Measurements from ENCODE around the gene AGAP1.

Gene AGAP1

GRCh38 chr2:235670974-235671787 lies 177.3 kb downstream of the AGAP1 start:
- H3K27ac ChIP-seq = no peak overlapping the region
- TF ChIP-seq CTCF (IDR thresholded peaks at IDR 0.05; ENCODE audit: low read depth, low read length, missing control alignments) = no peak
- no peak for DNase-seq
- H3K36me3 ChIP-seq (replicated peaks) = no peaks in the 10 kb centered on the region
- in situ Hi-C loops (cut with HindIII; ENCODE audit: low pct_ligation_motif_present, low sequenced_read_pairs) = no loop called here
- no peaks in the 10 kb centered on the region for H3K27me3 ChIP-seq (replicated peaks)
- no peak overlapping the region for H3K4me3 ChIP-seq (ENCODE audit: low read depth, low read length)

- H3K36me3 ChIP-seq (replicated peaks) = no peaks in the 10 kb centered on the region
- DNase-seq = no peak
- in situ Hi-C loops (cut with HindIII; ENCODE audit: low pct_ligation_motif_present, low sequenced_read_pairs) = no loop called here
- H3K4me3 ChIP-seq (ENCODE audit: low read depth, low read length) = no peak overlapping the region
- H3K27ac ChIP-seq = no peak overlapping the region
- no peak for TF ChIP-seq CTCF (IDR thresholded peaks at IDR 0.05; ENCODE audit: low read depth, low read length, missing control alignments)
- H3K27me3 ChIP-seq (replicated peaks) = no peaks in the 10 kb centered on the region
Measured at GRCh38 chr2:235672720-235673119, 178.9 kb downstream of the AGAP1 start.

GRCh38 chr2:235674146-235674545 lies 180.3 kb downstream of the AGAP1 start:
- DNase-seq = no peak
- in situ Hi-C loops (cut with HindIII; ENCODE audit: low pct_ligation_motif_present, low sequenced_read_pairs) = no loop called here
- TF ChIP-seq CTCF (IDR thresholded peaks at IDR 0.05; ENCODE audit: low read depth, low read length, missing control alignments) = no peak
- Histone ChIP-seq H3K27ac (no peak overlapping the region), H3K4me3 (ENCODE audit: low read depth, low read length) (no peak overlapping the region), H3K27me3 (replicated peaks) (no peaks in the 10 kb centered on the region), H3K36me3 (replicated peaks) (no peaks in the 10 kb centered on the region)

GRCh38 chr2:235674812-235675211 lies 181.0 kb downstream of the AGAP1 start:
- DNase-seq = no peak
- H3K27me3 ChIP-seq (replicated peaks) = no peaks in the 10 kb centered on the region
- no peak overlapping the region for H3K4me3 ChIP-seq (ENCODE audit: low read depth, low read length)
- H3K36me3 ChIP-seq (replicated peaks) = no peaks in the 10 kb centered on the region
- TF ChIP-seq CTCF (IDR thresholded peaks at IDR 0.05; ENCODE audit: low read depth, low read length, missing control alignments) = no peak
- H3K27ac ChIP-seq = no peak overlapping the region
- in situ Hi-C loops (cut with HindIII; ENCODE audit: low pct_ligation_motif_present, low sequenced_read_pairs) = no loop called here

- in situ Hi-C loops (cut with HindIII; ENCODE audit: low pct_ligation_motif_present, low sequenced_read_pairs) = no loop called here
- TF ChIP-seq CTCF (IDR thresholded peaks at IDR 0.05; ENCODE audit: low read depth, low read length, missing control alignments) = peak; percentile 32
- DNase-seq = peak; percentile 53
- no peaks in the 10 kb centered on the region for H3K36me3 ChIP-seq (replicated peaks)
- H3K4me3 ChIP-seq (ENCODE audit: low read depth, low read length) = no peak overlapping the region
- H3K27me3 ChIP-seq (replicated peaks) = no peaks in the 10 kb centered on the region
- H3K27ac ChIP-seq = no peak overlapping the region
Measured at GRCh38 chr2:235675678-235676535, 182.1 kb downstream of the AGAP1 start.

All from brain microvascular endothelial cell (primary cell).